ENCODE results near the gene OR52E8. TPM values are rescaled to one million over a fixed set of nuclear protein-coding genes. Genes with fewer than 3 reads are reported as not detected.

OR52E8 gene
- total RNA-seq, 1 experiment from 2014 or later = not detected

DNA sequence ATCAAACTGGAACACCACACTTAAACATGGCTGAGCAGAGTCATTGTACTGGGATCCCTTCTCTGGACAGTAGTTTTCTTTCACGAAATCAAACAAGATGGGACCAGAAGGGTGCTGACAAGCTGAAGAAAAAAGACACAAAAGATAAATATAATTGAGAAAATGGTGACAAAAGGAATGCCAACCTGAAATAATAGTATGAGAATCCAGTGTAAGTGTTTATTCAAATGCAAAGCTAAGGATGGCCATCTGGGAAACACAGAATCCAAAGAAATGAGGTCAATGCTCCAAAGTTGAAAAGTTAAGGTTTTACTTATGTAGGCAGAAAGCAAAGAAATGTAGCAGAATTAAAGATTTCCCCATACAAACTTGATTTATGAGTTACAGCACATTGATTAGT, 30.2 kb upstream of the OR52E8 start:
- Mint-ChIP-seq H3K36me3 (no peaks in the 10 kb centered on the region), H3K4me1 (peaks cover 12% of the 10 kb centered on the region), H3K4me3 (no peak overlapping the region), H3K27me3 (ENCODE audit: low read depth) (no peaks in the 10 kb centered on the region; the same call in 1 of the 2 replicates), H3K9me3 (peaks cover 6% of the 10 kb centered on the region; the same call in 1 of the 2 replicates), H3K27ac (no peak overlapping the region)
- DNase-seq (ENCODE audit: low spot score) (no peak), ATAC-seq (no peak)
- TF ChIP-seq CREM (CRISPR knock-in tag; IDR thresholded peaks at IDR 0.05) = no peak
- TF ChIP-seq USF1 (CRISPR knock-in tag; IDR thresholded peaks at IDR 0.05) = no peak
- TF ChIP-seq ZNF138 (CRISPR knock-in tag; conservative IDR thresholded peaks at IDR 0.05) = no peak
- no peak for TF ChIP-seq ESRRA (CRISPR knock-in tag; IDR thresholded peaks at IDR 0.05; ENCODE audit: borderline replicate concordance)
- TF ChIP-seq PRRX2 (CRISPR knock-in tag; IDR thresholded peaks at IDR 0.05) = no peak
- TF ChIP-seq TCF7 (CRISPR knock-in tag; IDR thresholded peaks at IDR 0.05; ENCODE audit: low read depth) = no peak
- TF ChIP-seq, protein P1, sequence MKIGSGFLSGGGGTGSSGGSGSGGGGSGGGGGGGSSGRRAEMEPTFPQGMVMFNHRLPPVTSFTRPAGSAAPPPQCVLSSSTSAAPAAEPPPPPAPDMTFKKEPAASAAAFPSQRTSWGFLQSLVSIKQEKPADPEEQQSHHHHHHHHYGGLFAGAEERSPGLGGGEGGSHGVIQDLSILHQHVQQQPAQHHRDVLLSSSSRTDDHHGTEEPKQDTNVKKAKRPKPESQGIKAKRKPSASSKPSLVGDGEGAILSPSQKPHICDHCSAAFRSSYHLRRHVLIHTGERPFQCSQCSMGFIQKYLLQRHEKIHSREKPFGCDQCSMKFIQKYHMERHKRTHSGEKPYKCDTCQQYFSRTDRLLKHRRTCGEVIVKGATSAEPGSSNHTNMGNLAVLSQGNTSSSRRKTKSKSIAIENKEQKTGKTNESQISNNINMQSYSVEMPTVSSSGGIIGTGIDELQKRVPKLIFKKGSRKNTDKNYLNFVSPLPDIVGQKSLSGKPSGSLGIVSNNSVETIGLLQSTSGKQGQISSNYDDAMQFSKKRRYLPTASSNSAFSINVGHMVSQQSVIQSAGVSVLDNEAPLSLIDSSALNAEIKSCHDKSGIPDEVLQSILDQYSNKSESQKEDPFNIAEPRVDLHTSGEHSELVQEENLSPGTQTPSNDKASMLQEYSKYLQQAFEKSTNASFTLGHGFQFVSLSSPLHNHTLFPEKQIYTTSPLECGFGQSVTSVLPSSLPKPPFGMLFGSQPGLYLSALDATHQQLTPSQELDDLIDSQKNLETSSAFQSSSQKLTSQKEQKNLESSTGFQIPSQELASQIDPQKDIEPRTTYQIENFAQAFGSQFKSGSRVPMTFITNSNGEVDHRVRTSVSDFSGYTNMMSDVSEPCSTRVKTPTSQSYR (CRISPR knock-in tag; IDR thresholded peaks at IDR 0.05) = no peak
- TF ChIP-seq OVOL2 (CRISPR knock-in tag; IDR thresholded peaks at IDR 0.05; ENCODE audit: borderline replicate concordance) = no peak
- TF ChIP-seq SP1 (CRISPR knock-in tag; conservative IDR thresholded peaks at IDR 0.05) = no peak
- TF ChIP-seq KAT7 (CRISPR knock-in tag; IDR thresholded peaks at IDR 0.05; ENCODE audit: borderline replicate concordance) = no peak
- no peak for TF ChIP-seq NFATC4 (CRISPR knock-in tag; IDR thresholded peaks at IDR 0.05)
- ChIA-PET POLR2A (interaction anchor here (0.8 kb wide), 1 partner anchor 29 kb away, joined by 3 read pairs; no protein-coding TSS in a partner anchor), CTCF (interaction anchor here (1.1 kb wide), 1 partner anchor 475 kb away, joined by 3 read pairs; no protein-coding TSS in a partner anchor)

DNA sequence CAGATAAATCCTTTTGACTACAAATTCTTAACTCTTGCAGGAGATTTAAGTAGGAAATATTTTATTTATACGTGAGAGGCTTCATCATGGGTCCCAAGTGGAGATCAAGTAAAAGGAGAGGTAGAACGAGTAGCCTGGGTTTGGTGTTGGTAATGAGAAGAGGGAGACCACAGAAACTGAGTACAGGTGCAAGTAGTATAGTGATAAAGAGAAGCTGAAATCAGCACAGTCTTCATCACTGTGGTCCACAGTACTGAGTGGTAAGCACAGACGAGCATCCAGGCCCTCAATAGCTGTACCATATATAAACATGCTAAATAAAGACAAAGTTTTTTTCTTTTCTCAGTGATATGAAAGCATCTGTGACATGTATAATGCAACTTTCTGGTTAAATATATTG, 29.7 kb upstream of the OR52E8 start:
- Mint-ChIP-seq H3K4me1 (peaks cover 12% of the 10 kb centered on the region), H3K9me3 (peaks cover 6% of the 10 kb centered on the region; the same call in 1 of the 2 replicates), H3K27me3 (ENCODE audit: low read depth) (no peaks in the 10 kb centered on the region; the same call in 1 of the 2 replicates), H3K27ac (no peak overlapping the region), H3K4me3 (no peak overlapping the region), H3K36me3 (no peaks in the 10 kb centered on the region)
- ChIA-PET CTCF (interaction anchor here (1.1 kb wide), 1 partner anchor 476 kb away, joined by 3 read pairs; no protein-coding TSS in a partner anchor), POLR2A (no interaction called here)
- ATAC-seq (no peak), DNase-seq (ENCODE audit: low spot score) (no peak)
- TF ChIP-seq AR (CRISPR knock-in tag; IDR thresholded peaks at IDR 0.05) (no peak), ZNF317 (CRISPR knock-in tag; IDR thresholded peaks at IDR 0.05; ENCODE audit: borderline replicate concordance, low read depth) (no peak), ZNF396 (CRISPR knock-in tag; IDR thresholded peaks at IDR 0.05; ENCODE audit: borderline replicate concordance) (no peak), TP53 (CRISPR knock-in tag; IDR thresholded peaks at IDR 0.05) (no peak), HMGXB4 (CRISPR knock-in tag; IDR thresholded peaks at IDR 0.05) (no peak), GABPB1 (CRISPR knock-in tag; IDR thresholded peaks at IDR 0.05) (no peak), E2F4 (CRISPR knock-in tag; IDR thresholded peaks at IDR 0.05; ENCODE audit: borderline replicate concordance, low read depth) (no peak), RORB (CRISPR knock-in tag; IDR thresholded peaks at IDR 0.05) (no peak), ZNF423 (CRISPR knock-in tag; IDR thresholded peaks at IDR 0.05) (no peak)
- TF ChIP-seq, protein P2, sequence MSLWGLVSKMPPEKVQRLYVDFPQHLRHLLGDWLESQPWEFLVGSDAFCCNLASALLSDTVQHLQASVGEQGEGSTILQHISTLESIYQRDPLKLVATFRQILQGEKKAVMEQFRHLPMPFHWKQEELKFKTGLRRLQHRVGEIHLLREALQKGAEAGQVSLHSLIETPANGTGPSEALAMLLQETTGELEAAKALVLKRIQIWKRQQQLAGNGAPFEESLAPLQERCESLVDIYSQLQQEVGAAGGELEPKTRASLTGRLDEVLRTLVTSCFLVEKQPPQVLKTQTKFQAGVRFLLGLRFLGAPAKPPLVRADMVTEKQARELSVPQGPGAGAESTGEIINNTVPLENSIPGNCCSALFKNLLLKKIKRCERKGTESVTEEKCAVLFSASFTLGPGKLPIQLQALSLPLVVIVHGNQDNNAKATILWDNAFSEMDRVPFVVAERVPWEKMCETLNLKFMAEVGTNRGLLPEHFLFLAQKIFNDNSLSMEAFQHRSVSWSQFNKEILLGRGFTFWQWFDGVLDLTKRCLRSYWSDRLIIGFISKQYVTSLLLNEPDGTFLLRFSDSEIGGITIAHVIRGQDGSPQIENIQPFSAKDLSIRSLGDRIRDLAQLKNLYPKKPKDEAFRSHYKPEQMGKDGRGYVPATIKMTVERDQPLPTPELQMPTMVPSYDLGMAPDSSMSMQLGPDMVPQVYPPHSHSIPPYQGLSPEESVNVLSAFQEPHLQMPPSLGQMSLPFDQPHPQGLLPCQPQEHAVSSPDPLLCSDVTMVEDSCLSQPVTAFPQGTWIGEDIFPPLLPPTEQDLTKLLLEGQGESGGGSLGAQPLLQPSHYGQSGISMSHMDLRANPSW (CRISPR knock-in tag; conservative IDR thresholded peaks at IDR 0.05; ENCODE audit: low read depth) = no peak
- TF ChIP-seq, protein P3, sequence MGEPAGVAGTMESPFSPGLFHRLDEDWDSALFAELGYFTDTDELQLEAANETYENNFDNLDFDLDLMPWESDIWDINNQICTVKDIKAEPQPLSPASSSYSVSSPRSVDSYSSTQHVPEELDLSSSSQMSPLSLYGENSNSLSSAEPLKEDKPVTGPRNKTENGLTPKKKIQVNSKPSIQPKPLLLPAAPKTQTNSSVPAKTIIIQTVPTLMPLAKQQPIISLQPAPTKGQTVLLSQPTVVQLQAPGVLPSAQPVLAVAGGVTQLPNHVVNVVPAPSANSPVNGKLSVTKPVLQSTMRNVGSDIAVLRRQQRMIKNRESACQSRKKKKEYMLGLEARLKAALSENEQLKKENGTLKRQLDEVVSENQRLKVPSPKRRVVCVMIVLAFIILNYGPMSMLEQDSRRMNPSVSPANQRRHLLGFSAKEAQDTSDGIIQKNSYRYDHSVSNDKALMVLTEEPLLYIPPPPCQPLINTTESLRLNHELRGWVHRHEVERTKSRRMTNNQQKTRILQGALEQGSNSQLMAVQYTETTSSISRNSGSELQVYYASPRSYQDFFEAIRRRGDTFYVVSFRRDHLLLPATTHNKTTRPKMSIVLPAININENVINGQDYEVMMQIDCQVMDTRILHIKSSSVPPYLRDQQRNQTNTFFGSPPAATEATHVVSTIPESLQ (CRISPR knock-in tag; IDR thresholded peaks at IDR 0.05) = no peak

Measured in WTC11 (cell line).